GM19372 (cell line): Measurements from ENCODE around the gene SASH1.

ENCODE experiments used
- ATAC-seq: cut with Tn5 transposase; IDR thresholded peaks from one replicate; pipeline ENCODE4 v1.9.1; 2021; ENCODE audit warnings: mild to moderate bottlenecking, low read depth, moderate library complexity; ENCODE audit not compliant: unreplicated experiment

The SASH1 gene

GRCh38 chr6:148513145-148514071, 170.8 kb downstream of the SASH1 start:
- no peak for ATAC-seq

GRCh38 chr6:148514091-148514845, 171.6 kb downstream of the SASH1 start:
- ATAC-seq = no peak

- ATAC-seq = no peak
These were observed 173.6 kb downstream of the SASH1 start for GRCh38 chr6:148516217-148516616.

GRCh38 chr6:148516617-148517016, 174.0 kb downstream of the SASH1 start:
- ATAC-seq = no peak

GRCh38 chr6:148517470-148517869, 174.8 kb downstream of the SASH1 start:
- ATAC-seq = no peak

- ATAC-seq = no peak
These were observed 176.0 kb downstream of the SASH1 start for GRCh38 chr6:148518511-148519156.

- ATAC-seq = peak; percentile 87
These were observed 177.6 kb downstream of the SASH1 start for GRCh38 chr6:148520109-148520841.

- no peak for ATAC-seq
These were observed 178.5 kb downstream of the SASH1 start for GRCh38 chr6:148521158-148521557.

- ATAC-seq = no peak
These were observed 178.9 kb downstream of the SASH1 start for GRCh38 chr6:148521586-148521985.

- no peak for ATAC-seq
These were observed 180.4 kb downstream of the SASH1 start for GRCh38 chr6:148523048-148523447.

GRCh38 chr6:148523551-148523950, 180.9 kb downstream of the SASH1 start:
- ATAC-seq = no peak

- no peak for ATAC-seq
These were observed 181.8 kb downstream of the SASH1 start for GRCh38 chr6:148524471-148524882.

- ATAC-seq = no peak
These were observed 182.3 kb downstream of the SASH1 start for GRCh38 chr6:148524976-148525375.

GRCh38 chr6:148525453-148525852, 182.8 kb downstream of the SASH1 start:
- ATAC-seq = no peak

GRCh38 chr6:148526145-148526544, 183.5 kb downstream of the SASH1 start:
- ATAC-seq = no peak

- ATAC-seq = no peak
These were observed 185.7 kb downstream of the SASH1 start for GRCh38 chr6:148528292-148528691.

GRCh38 chr6:148529010-148529409, 186.4 kb downstream of the SASH1 start:
- ATAC-seq = no peak

GRCh38 chr6:148530394-148530953, 187.8 kb downstream of the SASH1 start:
- peak; percentile 89 for ATAC-seq

- no peak for ATAC-seq
These were observed 188.3 kb downstream of the SASH1 start for GRCh38 chr6:148530976-148531375.

- ATAC-seq = no peak
These were observed 190.1 kb downstream of the SASH1 start for GRCh38 chr6:148532698-148533097.
